Astrocyte (in vitro differentiated cells and primary cell): ENCODE measurements around the gene SLC16A12. TPM values are rescaled to one million over a fixed set of nuclear protein-coding genes. Genes with fewer than 3 reads are reported as not detected.

Source experiments
- DNase-seq: peaks from one replicate; pipeline ENCODE4 v3.0.0-alpha.2; 2010; ENCODE audit warnings: low read depth
- FAIRE-seq: peaks from 2 replicates; lab custom pipeline; 2011; peaks lifted over from hg19 to GRCh38; lab: Jason Lieb, UNC
- H2AFZ ChIP-seq: 2 replicates; pipeline ENCODE4 v1.6.0; 2012; ENCODE audit warnings: low read depth, low read length, inconsistent platforms
- H3K27ac ChIP-seq: 2 replicates; pipeline ENCODE4 v1.5.1; 2011; ENCODE audit warnings: low read depth, low read length, inconsistent platforms
- H3K27me3 ChIP-seq: 2 replicates; pipeline ENCODE4 v1.6.0; 2011; ENCODE audit warnings: low read length, inconsistent platforms; ENCODE audit not compliant: insufficient read depth
- H3K36me3 ChIP-seq: 2 replicates; pipeline ENCODE4 v1.5.1; 2011; ENCODE audit warnings: low read length, inconsistent platforms; ENCODE audit not compliant: insufficient read depth
- H3K4me1 ChIP-seq: 2 replicates; pipeline ENCODE4 v1.5.1; 2011; ENCODE audit warnings: low read length, inconsistent platforms; ENCODE audit not compliant: insufficient read depth
- H3K4me2 ChIP-seq: 2 replicates; pipeline ENCODE4 v1.6.0; 2012; ENCODE audit warnings: low read length, inconsistent platforms
- H3K4me3 ChIP-seq: 2 replicates; pipeline ENCODE4 v1.5.1; 2011; ENCODE audit warnings: low read depth, mild to moderate bottlenecking, low read length, inconsistent platforms; ENCODE audit not compliant: insufficient read depth
- H3K79me2 ChIP-seq: 2 replicates; pipeline ENCODE4 v1.6.0; 2012; ENCODE audit warnings: mild to moderate bottlenecking, low read length, inconsistent platforms; ENCODE audit not compliant: insufficient read depth
- H3K9ac ChIP-seq: 2 replicates; pipeline ENCODE4 v1.6.0; 2012; ENCODE audit warnings: mild to moderate bottlenecking, low read length, inconsistent platforms
- H3K9me3 ChIP-seq: 2 replicates; pipeline ENCODE4 v1.5.1; 2012; ENCODE audit warnings: low read depth, mild to moderate bottlenecking, low read length, inconsistent platforms; ENCODE audit not compliant: insufficient read depth
- H4K20me1 ChIP-seq: 2 replicates; pipeline ENCODE4 v1.6.0; 2012; ENCODE audit warnings: low read length, inconsistent platforms; ENCODE audit not compliant: insufficient read depth
- H3K27ac Mint-ChIP-seq: one replicate; pipeline ENCODE4 v1.8.0; 2021; ENCODE audit warnings: mild to moderate bottlenecking, mixed read lengths; ENCODE audit not compliant: unreplicated experiment
- H3K27me3 Mint-ChIP-seq: one replicate; pipeline ENCODE4 v1.8.0; 2021; ENCODE audit warnings: low read depth, mixed read lengths; ENCODE audit not compliant: unreplicated experiment
- H3K36me3 Mint-ChIP-seq: one replicate; pipeline ENCODE4 v1.8.0; 2021; ENCODE audit warnings: low read depth, mixed read lengths; ENCODE audit not compliant: unreplicated experiment
- H3K4me1 Mint-ChIP-seq: one replicate; pipeline ENCODE4 v1.8.0; 2021; ENCODE audit warnings: low read depth, mixed read lengths; ENCODE audit not compliant: unreplicated experiment
- H3K4me3 Mint-ChIP-seq: one replicate; pipeline ENCODE4 v1.8.0; 2021; ENCODE audit warnings: mild to moderate bottlenecking, moderate library complexity, mixed read lengths; ENCODE audit not compliant: unreplicated experiment
- H3K9me3 Mint-ChIP-seq: one replicate; pipeline ENCODE4 v1.8.0; 2021; ENCODE audit warnings: mild to moderate bottlenecking, mixed read lengths; ENCODE audit not compliant: unreplicated experiment
- EZH2 ChIP-seq: IDR thresholded peaks from 2 replicates; pipeline ENCODE4 v1.6.1; 2012; ENCODE audit warnings: mild to moderate bottlenecking, low read length, inconsistent platforms; ENCODE audit not compliant: insufficient read depth
- total RNA-seq: library from RNA; stranded (reverse); gene quantifications from 2 replicates; pipeline ENCODE4 v1.2.1, GENCODE V29; 2021
- TF ChIP-seq, protein P1 (sequence below): IDR thresholded peaks from 2 replicates; pipeline ENCODE4 v1.5.1; 2011; ENCODE audit warnings: low read depth, mild to moderate bottlenecking, inconsistent platforms, low read length, moderate library complexity; ENCODE audit not compliant: insufficient read depth

Gene SLC16A12
- total RNA-seq, 1 donor from 2014 or later, result 0.59 TPM

DNA sequence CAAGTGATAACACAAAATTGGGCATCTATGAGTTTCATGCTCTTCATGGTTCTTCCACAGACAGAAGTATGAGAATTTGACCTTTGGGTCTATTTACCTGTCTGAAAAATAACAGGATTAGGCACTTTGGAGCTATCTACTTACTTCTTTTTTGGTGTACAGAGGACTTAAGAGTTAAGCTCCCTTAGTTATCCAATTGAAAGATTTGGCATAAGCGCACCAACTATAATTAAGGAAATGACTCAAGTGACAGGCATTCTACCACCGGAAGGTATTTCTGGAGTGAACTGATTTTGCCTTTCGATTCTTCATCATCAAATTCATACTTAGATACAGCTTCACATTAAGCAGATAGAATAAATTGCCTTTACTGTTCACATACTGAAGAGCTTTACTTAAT, 77.1 kb downstream of the SLC16A12 start:
- Histone ChIP-seq H2AFZ (no peak overlapping the region), H3K36me3 (no peaks in the 10 kb centered on the region), H3K4me2 (peak overlapping the region; percentile 75), H3K27ac (peak overlapping the region; percentile 10), H4K20me1 (no peaks in the 10 kb centered on the region), H3K79me2 (no peaks in the 10 kb centered on the region), H3K27me3 (no peaks in the 10 kb centered on the region), H3K9ac (no peak overlapping the region), H3K4me3 (peak overlapping the region; percentile 14), H3K4me1 (peaks cover 9% of the 10 kb centered on the region), H3K9me3 (no peaks in the 10 kb centered on the region)
- TF ChIP-seq, protein P1, sequence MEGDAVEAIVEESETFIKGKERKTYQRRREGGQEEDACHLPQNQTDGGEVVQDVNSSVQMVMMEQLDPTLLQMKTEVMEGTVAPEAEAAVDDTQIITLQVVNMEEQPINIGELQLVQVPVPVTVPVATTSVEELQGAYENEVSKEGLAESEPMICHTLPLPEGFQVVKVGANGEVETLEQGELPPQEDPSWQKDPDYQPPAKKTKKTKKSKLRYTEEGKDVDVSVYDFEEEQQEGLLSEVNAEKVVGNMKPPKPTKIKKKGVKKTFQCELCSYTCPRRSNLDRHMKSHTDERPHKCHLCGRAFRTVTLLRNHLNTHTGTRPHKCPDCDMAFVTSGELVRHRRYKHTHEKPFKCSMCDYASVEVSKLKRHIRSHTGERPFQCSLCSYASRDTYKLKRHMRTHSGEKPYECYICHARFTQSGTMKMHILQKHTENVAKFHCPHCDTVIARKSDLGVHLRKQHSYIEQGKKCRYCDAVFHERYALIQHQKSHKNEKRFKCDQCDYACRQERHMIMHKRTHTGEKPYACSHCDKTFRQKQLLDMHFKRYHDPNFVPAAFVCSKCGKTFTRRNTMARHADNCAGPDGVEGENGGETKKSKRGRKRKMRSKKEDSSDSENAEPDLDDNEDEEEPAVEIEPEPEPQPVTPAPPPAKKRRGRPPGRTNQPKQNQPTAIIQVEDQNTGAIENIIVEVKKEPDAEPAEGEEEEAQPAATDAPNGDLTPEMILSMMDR, result no peak
- no peak for TF ChIP-seq EZH2
- FAIRE-seq, result peak; percentile 99
- Mint-ChIP-seq H3K27ac (no peak overlapping the region), H3K27me3 (no peaks in the 10 kb centered on the region), H3K36me3 (no peaks in the 10 kb centered on the region), H3K4me3 (no peak overlapping the region), H3K4me1 (peaks cover 13% of the 10 kb centered on the region), H3K9me3 (peaks cover 2% of the 10 kb centered on the region)
- peak; percentile 87 for DNase-seq

DNA sequence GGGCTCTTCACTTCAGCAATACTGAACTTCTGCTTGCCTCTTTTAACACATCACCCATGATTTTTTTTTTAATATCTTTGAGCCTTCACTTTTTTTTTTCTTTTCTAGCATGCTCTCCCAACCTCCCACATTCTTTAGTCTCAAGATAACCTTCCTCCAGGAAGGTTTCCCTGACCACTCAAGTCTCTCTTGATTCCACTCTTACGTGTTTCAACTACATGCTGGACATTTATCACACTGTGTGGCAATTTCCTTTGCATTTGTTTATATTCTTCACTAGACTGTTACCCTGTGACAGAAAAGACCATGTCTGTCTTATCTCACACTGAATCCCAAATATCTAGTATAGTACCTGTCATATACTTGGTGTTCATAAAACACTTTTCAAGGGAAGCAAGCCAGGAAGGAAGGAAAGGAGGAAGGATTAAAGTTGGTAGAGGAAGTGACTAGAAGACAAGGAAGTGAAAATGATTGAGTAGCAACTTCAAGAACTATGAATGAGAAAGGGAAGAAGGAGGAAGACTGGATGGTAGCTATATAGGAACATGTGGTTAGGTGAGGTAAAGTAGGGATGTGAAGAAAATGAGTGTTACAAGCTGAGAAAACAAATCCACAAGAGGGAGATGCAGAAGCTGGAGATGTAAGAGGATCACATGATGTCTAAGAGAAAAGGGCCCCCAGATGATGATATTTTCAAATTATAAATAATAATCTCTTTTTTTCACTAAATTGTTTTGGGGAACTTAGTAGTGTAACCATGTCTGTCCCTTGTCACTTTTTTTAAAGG, 80.6 kb downstream of the SLC16A12 start:
- H3K9me3 ChIP-seq, result no peaks in the 10 kb centered on the region
- no peak for DNase-seq
- no peak overlapping the region for H3K27ac Mint-ChIP-seq
- no peak overlapping the region for H2AFZ ChIP-seq
- TF ChIP-seq EZH2, result no peak
- TF ChIP-seq, protein P1, result no peak
- peaks cover 2% of the 10 kb centered on the region for H3K9me3 Mint-ChIP-seq
- H3K36me3 ChIP-seq, result no peaks in the 10 kb centered on the region
- no peak overlapping the region for H3K4me3 ChIP-seq
- peaks cover 9% of the 10 kb centered on the region for H3K4me1 ChIP-seq
- no peaks in the 10 kb centered on the region for H4K20me1 ChIP-seq
- no peak overlapping the region for H3K4me2 ChIP-seq
- no peaks in the 10 kb centered on the region for H3K27me3 ChIP-seq
- no peak overlapping the region for H3K9ac ChIP-seq
- H3K36me3 Mint-ChIP-seq, result no peaks in the 10 kb centered on the region
- peaks cover 13% of the 10 kb centered on the region for H3K4me1 Mint-ChIP-seq
- H3K4me3 Mint-ChIP-seq, result no peak overlapping the region
- H3K27ac ChIP-seq, result no peak overlapping the region
- no peaks in the 10 kb centered on the region for H3K79me2 ChIP-seq
- no peaks in the 10 kb centered on the region for H3K27me3 Mint-ChIP-seq
- FAIRE-seq, result no peak

DNA sequence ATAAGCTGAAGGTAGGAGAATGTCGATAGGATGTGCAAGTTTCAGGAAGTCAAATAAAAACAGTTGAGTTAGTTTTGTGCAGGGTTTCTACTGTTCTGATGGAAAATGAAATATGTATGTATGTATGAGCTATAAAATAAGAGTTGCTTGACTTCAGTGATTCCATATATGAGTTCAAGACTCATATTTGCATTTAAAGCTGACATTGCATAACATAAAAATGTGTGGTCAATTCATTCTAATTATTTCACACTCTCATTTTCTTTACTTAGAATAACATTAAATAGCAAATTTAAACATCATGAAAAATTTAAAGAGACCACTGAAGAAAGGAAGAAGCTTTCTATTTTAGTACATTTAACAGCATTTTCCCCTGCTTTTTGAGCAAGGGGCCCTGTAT, 83.2 kb downstream of the SLC16A12 start:
- Mint-ChIP-seq H3K27ac (no peak overlapping the region), H3K9me3 (peaks cover 4% of the 10 kb centered on the region), H3K27me3 (peaks cover 4% of the 10 kb centered on the region), H3K36me3 (peaks cover 2% of the 10 kb centered on the region), H3K4me1 (no peaks in the 10 kb centered on the region), H3K4me3 (no peak overlapping the region)
- no peak for TF ChIP-seq EZH2
- TF ChIP-seq, protein P1, result no peak
- H3K36me3 ChIP-seq, result no peaks in the 10 kb centered on the region
- H3K4me1 ChIP-seq, result no peaks in the 10 kb centered on the region
- DNase-seq (no peak), FAIRE-seq (no peak)
- no peak overlapping the region for H3K4me3 ChIP-seq
- no peak overlapping the region for H3K27ac ChIP-seq
- no peak overlapping the region for H3K9ac ChIP-seq
- H3K9me3 ChIP-seq, result no peaks in the 10 kb centered on the region
- H4K20me1 ChIP-seq, result no peaks in the 10 kb centered on the region
- no peaks in the 10 kb centered on the region for H3K79me2 ChIP-seq
- H2AFZ ChIP-seq, result no peak overlapping the region
- H3K4me2 ChIP-seq, result no peak overlapping the region
- H3K27me3 ChIP-seq, result no peaks in the 10 kb centered on the region
